ENCODE data around the gene SUCNR1.

Gene SUCNR1

DNA sequence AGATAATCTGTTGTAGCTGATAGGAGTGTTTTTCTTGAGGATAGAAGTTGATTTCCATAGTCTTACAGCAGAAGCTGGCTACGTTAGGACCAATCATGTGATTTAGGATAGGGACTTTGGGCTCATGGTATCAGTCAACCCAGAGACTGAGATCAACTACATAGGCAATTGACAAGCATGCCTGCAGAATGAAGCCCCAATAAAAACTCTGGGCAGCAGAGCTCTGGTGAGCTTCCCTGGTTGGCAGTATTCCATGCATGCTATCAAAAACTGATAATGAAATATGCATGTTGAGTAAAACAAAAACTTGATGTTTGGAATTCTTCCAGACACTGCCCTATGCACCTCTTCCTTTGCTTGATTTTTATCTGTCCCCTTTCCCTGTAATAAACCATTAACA, 38.0 kb downstream of the SUCNR1 start:
- no peak for TF ChIP-seq ARNTL (CRISPR knock-in tag; IDR thresholded peaks at IDR 0.05; ENCODE audit: borderline replicate concordance, low read depth)
- TF ChIP-seq ZFP30 (CRISPR knock-in tag; IDR thresholded peaks at IDR 0.05), result no peak
- TF ChIP-seq ZC3H10 (CRISPR knock-in tag; IDR thresholded peaks at IDR 0.05), result no peak
- ATAC-seq, result no peak

DNA sequence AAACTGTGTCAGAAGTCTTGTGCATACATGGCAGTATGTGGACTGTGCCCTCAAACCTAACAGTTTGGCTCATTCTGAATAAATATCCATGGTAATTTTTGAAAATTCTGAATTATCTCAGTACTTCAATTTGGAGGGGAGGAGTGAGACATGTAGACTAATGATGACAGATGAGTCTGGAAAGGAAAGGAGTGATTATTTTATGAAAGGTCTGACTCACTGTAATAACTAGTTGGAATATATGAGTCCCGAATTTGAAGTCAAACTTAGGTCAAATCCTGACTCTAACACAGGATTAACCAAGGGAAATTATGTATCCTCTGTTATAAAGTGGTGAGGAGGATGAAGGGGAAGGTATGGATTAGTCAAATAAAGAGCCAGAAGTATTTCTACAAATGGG, 38.6 kb downstream of the SUCNR1 start:
- TF ChIP-seq, protein P1, sequence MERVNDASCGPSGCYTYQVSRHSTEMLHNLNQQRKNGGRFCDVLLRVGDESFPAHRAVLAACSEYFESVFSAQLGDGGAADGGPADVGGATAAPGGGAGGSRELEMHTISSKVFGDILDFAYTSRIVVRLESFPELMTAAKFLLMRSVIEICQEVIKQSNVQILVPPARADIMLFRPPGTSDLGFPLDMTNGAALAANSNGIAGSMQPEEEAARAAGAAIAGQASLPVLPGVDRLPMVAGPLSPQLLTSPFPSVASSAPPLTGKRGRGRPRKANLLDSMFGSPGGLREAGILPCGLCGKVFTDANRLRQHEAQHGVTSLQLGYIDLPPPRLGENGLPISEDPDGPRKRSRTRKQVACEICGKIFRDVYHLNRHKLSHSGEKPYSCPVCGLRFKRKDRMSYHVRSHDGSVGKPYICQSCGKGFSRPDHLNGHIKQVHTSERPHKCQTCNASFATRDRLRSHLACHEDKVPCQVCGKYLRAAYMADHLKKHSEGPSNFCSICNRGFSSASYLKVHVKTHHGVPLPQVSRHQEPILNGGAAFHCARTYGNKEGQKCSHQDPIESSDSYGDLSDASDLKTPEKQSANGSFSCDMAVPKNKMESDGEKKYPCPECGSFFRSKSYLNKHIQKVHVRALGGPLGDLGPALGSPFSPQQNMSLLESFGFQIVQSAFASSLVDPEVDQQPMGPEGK (CRISPR knock-in tag; IDR thresholded peaks at IDR 0.05; ENCODE audit: borderline replicate concordance), result no peak
- peak; percentile 40; the same call in 1 of the 2 replicates for TF ChIP-seq ZC3H10 (CRISPR knock-in tag; IDR thresholded peaks at IDR 0.05)
- no peak for TF ChIP-seq ZFP30 (CRISPR knock-in tag; IDR thresholded peaks at IDR 0.05)
- no peak for TF ChIP-seq OSR1 (CRISPR knock-in tag; IDR thresholded peaks at IDR 0.05)
- TF ChIP-seq ISL1 (CRISPR knock-in tag; IDR thresholded peaks at IDR 0.05), result no peak
- TF ChIP-seq ZNF8 (CRISPR knock-in tag; IDR thresholded peaks at IDR 0.05), result no peak
- no peak for TF ChIP-seq ZFP3 (CRISPR knock-in tag; IDR thresholded peaks at IDR 0.05)
- ATAC-seq, result peak; percentile 46

DNA sequence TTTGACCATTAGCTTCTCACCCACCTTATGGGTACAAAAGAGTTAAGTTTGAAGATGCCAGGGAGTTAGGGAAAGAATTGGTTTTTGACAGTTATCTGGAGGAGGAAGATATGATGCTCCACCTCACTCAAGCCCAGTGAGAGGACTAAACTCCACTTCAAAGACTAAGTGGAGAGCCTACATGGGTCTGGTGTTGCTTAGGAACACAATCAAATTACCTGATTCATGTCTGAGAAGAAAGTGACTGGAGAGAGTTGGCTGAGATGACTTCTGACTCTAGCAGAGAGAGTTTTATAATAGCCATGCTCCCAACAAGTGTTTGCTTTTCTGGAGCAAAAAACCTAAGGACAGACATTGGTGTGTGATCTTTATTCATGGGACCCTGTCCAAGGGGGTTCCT, 43.3 kb downstream of the SUCNR1 start:
- ATAC-seq, result peak; percentile 66
- TF ChIP-seq ESRRG (CRISPR knock-in tag; IDR thresholded peaks at IDR 0.05) (no peak), PPARA (CRISPR knock-in tag; IDR thresholded peaks at IDR 0.05; ENCODE audit: borderline replicate concordance) (no peak), GLIS3 (CRISPR knock-in tag; IDR thresholded peaks at IDR 0.05) (no peak), SNAI2 (CRISPR knock-in tag; IDR thresholded peaks at IDR 0.05) (no peak), TCF4 (CRISPR knock-in tag; IDR thresholded peaks at IDR 0.05; ENCODE audit: borderline replicate concordance) (no peak), ARNTL (CRISPR knock-in tag; IDR thresholded peaks at IDR 0.05; ENCODE audit: borderline replicate concordance, low read depth) (no peak), ZFP30 (CRISPR knock-in tag; IDR thresholded peaks at IDR 0.05) (no peak), ZNF8 (CRISPR knock-in tag; IDR thresholded peaks at IDR 0.05) (no peak), ZNF565 (CRISPR knock-in tag; conservative IDR thresholded peaks at IDR 0.05; ENCODE audit: low read depth) (no peak)

DNA sequence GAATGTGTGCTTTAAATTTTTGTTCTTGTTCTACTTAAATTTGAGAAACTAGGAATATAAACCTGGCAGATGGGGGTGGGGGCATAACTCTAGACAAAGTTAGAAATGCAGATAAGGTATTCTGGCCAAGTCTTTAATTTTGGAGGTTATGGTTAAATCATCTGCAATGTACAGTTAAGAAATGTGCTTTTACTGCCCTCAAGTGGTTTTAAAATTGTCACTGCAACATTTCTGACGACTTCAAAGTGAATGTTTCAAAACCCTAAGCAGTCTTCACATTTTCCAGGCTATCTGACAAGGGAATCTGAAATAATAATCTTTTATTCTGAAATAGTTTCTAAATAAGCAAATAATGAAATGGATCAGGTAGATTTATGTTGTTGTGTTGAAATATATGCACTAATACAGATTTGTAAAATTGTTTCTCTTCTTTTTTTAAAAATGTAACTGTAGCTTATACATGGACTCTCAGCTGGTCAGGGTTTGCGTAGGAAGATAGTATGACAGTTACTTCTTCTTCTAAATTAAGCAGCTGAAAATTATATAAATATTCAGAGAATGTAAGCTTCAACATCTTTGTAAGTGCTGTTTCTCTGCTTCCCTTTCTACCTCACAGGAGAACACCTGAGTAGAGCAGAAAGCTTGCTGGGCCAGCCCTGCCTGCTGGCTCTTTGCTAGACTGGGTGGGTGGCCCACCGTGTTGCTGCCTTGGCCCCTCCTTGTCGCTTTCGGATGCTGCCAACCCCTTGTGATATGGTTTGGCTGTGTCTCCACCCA, 45.0 kb downstream of the SUCNR1 start:
- TF ChIP-seq, protein P2, sequence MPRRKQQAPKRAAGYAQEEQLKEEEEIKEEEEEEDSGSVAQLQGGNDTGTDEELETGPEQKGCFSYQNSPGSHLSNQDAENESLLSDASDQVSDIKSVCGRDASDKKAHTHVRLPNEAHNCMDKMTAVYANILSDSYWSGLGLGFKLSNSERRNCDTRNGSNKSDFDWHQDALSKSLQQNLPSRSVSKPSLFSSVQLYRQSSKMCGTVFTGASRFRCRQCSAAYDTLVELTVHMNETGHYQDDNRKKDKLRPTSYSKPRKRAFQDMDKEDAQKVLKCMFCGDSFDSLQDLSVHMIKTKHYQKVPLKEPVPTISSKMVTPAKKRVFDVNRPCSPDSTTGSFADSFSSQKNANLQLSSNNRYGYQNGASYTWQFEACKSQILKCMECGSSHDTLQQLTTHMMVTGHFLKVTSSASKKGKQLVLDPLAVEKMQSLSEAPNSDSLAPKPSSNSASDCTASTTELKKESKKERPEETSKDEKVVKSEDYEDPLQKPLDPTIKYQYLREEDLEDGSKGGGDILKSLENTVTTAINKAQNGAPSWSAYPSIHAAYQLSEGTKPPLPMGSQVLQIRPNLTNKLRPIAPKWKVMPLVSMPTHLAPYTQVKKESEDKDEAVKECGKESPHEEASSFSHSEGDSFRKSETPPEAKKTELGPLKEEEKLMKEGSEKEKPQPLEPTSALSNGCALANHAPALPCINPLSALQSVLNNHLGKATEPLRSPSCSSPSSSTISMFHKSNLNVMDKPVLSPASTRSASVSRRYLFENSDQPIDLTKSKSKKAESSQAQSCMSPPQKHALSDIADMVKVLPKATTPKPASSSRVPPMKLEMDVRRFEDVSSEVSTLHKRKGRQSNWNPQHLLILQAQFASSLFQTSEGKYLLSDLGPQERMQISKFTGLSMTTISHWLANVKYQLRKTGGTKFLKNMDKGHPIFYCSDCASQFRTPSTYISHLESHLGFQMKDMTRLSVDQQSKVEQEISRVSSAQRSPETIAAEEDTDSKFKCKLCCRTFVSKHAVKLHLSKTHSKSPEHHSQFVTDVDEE (CRISPR knock-in tag; IDR thresholded peaks at IDR 0.05), result no peak
- TF ChIP-seq ZFP30 (CRISPR knock-in tag; IDR thresholded peaks at IDR 0.05) (no peak), ZFP3 (CRISPR knock-in tag; IDR thresholded peaks at IDR 0.05) (no peak), ISL1 (CRISPR knock-in tag; IDR thresholded peaks at IDR 0.05) (no peak), BACH2 (CRISPR knock-in tag; IDR thresholded peaks at IDR 0.05; ENCODE audit: borderline replicate concordance) (no peak), TCF4 (CRISPR knock-in tag; IDR thresholded peaks at IDR 0.05; ENCODE audit: borderline replicate concordance) (no peak), ARNTL (CRISPR knock-in tag; IDR thresholded peaks at IDR 0.05; ENCODE audit: borderline replicate concordance, low read depth) (no peak)
- ATAC-seq, result peak; percentile 86

DNA sequence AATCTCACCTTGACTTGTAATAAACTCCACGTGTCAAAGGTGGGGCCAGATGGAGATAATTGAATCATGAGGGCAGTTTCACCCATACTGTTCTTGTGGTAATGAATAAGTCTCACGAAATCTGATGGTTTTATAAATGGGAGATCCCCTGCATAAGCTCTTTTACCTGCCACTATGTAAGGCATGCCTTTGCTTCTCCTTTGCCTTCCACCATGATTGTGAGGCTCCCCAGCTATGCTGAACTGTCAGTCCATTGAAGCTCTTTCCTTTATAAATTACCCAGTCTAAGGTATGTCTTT, 45.5 kb downstream of the SUCNR1 start:
- no peak for ATAC-seq
- TF ChIP-seq RARB (CRISPR knock-in tag; IDR thresholded peaks at IDR 0.05), result no peak
- TF ChIP-seq PPARA (CRISPR knock-in tag; IDR thresholded peaks at IDR 0.05; ENCODE audit: borderline replicate concordance), result no peak

DNA sequence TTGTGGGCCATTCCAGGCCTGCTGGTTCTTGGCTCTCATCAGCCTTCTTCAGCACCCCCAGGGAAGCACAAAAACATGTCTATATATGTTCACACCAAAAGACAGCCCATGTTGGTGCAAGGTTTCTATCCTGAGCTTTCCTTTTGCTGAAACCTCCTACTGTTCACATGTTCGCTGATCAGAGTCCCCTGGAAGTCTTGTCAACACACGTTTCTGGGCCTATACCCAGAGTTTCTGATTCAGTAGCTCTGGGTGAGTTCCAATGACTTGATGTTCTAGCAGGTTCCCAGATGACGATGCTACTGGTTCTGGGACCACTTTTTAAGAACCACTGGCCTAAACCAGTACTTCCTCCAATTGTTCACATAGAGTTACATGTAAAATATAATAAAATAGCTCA, 46.0 kb downstream of the SUCNR1 start:
- no peak for ATAC-seq
- TF ChIP-seq ZNF8 (CRISPR knock-in tag; IDR thresholded peaks at IDR 0.05) (no peak), GLIS3 (CRISPR knock-in tag; IDR thresholded peaks at IDR 0.05) (no peak), ZNF70 (CRISPR knock-in tag; IDR thresholded peaks at IDR 0.05) (no peak), ISL1 (CRISPR knock-in tag; IDR thresholded peaks at IDR 0.05) (no peak), CSDC2 (CRISPR knock-in tag; IDR thresholded peaks at IDR 0.05) (no peak), ZFP30 (CRISPR knock-in tag; IDR thresholded peaks at IDR 0.05) (no peak), PPARA (CRISPR knock-in tag; IDR thresholded peaks at IDR 0.05; ENCODE audit: borderline replicate concordance) (no peak)
- TF ChIP-seq, protein P2 (CRISPR knock-in tag; IDR thresholded peaks at IDR 0.05), result no peak
- TF ChIP-seq, protein P3, sequence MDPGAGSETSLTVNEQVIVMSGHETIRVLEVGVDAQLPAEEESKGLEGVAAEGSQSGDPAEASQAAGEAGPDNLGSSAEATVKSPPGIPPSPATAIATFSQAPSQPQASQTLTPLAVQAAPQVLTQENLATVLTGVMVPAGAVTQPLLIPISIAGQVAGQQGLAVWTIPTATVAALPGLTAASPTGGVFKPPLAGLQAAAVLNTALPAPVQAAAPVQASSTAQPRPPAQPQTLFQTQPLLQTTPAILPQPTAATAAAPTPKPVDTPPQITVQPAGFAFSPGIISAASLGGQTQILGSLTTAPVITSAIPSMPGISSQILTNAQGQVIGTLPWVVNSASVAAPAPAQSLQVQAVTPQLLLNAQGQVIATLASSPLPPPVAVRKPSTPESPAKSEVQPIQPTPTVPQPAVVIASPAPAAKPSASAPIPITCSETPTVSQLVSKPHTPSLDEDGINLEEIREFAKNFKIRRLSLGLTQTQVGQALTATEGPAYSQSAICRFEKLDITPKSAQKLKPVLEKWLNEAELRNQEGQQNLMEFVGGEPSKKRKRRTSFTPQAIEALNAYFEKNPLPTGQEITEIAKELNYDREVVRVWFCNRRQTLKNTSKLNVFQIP (CRISPR knock-in tag; IDR thresholded peaks at IDR 0.05; ENCODE audit: borderline replicate concordance, low read depth), result no peak
- TF ChIP-seq, protein P1 (CRISPR knock-in tag; IDR thresholded peaks at IDR 0.05; ENCODE audit: borderline replicate concordance), result no peak
